NT2/D1 (cell line): Measurements from ENCODE around the gene TMEM175.

Experiments used
- SUZ12 ChIP-seq: IDR thresholded peaks from 2 replicates; pipeline ENCODE4 v1.6.1; 2011; ENCODE audit not compliant: insufficient read length, insufficient read depth; ENCODE audit errors: extremely low read depth
- YY1 ChIP-seq: IDR thresholded peaks from 2 replicates; pipeline ENCODE4 v1.6.1; 2011; ENCODE audit not compliant: insufficient read length, insufficient read depth
- ZNF274 ChIP-seq: IDR thresholded peaks from 2 replicates; pipeline ENCODE4 v1.6.1; 2011; ENCODE audit warnings: mild to moderate bottlenecking, low read depth, low read length

GRCh38 chr4:951186-951585 is 18.9 kb downstream of the TMEM175 start:
- TF ChIP-seq SUZ12 (no peak), YY1 (no peak), ZNF274 (no peak)
